GM12864 (cell line): Measurements from ENCODE around the gene DNAJB5.

Experiments used
- DNase-seq: peaks from one replicate; pipeline ENCODE4 v3.0.0-alpha.2; 2011; ENCODE audit warnings: low read depth
- H3K4me3 ChIP-seq: 2 replicates; pipeline ENCODE4 v1.5.1; 2011; ENCODE audit warnings: mild to moderate bottlenecking, low read depth, low read length, control low read depth
- CTCF ChIP-seq: IDR thresholded peaks from 2 replicates; pipeline ENCODE4 v1.5.1; 2011; ENCODE audit warnings: low read depth, mild to moderate bottlenecking, moderate library complexity, low read length, control low read depth, inconsistent platforms; ENCODE audit errors: missing control alignments

Gene DNAJB5

GRCh38 chr9:34958411-34958982, 31.0 kb upstream of the DNAJB5 start:
- no peak for TF ChIP-seq CTCF
- no peak overlapping the region for H3K4me3 ChIP-seq

DNA sequence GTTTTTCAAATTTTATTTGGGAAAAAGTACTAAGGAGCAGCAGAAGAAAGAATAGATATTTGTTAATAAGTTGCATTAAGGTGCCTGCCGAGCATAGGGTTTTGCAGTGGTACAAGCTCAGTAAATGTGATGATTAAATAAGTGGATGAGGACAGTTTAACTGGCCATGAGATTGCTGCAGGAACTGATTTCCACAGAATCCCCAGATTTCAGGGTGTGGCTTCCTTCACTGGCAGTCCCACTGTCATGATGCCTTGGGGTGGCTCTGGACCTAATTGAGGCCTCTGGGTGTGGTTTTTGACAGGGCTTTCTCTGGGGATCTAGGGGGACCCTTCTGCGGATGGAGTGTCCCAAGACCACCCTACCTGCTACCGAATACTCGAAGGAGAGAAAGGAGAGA, 30.1 kb upstream of the DNAJB5 start:
- no peak overlapping the region for H3K4me3 ChIP-seq
- DNase-seq, result no peak
- no peak for TF ChIP-seq CTCF

More at GRCh38 chr9:34958411-34958982, 31.0 kb upstream of the DNAJB5 start:
- DNase-seq, result no peak

DNA sequence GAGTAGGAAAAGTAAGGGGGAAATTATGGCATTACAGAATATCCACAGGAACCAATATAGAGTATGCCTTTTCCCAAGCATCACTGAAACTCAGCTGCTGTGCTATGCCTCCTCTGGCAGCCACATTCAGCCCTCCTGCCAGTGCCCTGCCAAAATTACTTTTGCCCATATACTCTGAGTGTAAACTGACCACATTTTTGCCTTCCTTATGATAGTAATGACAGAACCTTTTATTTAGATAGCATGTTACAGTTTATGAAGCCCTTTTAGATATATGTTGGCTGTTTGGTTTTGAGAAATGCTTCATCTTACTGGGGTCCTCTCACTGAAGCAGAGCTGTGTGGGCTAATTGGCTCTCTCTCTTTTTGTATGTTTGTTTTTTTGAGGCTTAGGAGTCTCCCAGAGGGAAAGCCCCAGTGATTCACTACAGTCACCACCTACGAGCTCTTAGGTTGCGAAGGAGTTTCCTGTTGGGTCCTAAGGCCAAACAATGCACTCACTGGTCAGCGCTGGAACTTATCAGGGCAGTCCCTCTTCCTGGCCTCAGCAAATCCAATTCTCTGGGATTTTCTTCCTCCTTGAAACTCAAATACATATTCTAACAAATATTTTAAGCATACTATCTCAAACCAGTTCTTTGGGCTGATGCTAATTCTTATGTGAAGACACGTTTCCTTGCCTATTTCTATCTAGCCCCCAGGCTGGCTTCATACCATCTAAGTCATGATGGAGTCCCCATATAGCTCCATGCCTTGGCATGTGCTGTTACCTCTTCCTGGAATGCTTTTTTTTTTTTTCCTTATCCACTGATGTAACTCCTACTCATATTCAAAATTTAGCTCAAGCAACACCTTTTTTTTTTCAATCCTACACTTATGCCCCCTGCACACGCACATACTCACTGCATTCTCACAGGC, 27.7 kb upstream of the DNAJB5 start:
- no peak overlapping the region for H3K4me3 ChIP-seq
- TF ChIP-seq CTCF, result no peak
- no peak for DNase-seq

DNA sequence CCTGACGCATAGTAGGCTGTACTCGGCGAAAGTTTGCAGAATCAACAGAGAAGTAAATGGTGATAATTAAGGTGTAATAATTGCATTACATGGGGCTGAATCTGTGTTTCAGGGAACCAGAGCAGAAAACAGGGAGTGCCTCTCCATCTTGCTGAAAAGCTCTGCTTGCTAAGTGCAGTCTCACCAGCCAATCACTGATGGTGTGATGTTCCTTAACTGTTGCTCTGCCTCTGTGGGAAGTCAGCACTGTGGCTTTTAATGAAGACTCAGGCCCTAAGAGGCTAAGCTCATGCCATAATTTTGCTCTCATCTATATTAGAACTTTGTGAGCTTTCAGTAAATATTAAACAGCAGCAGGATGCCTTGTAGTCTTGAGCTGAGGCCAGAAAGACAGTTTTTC, 27.0 kb upstream of the DNAJB5 start:
- no peak overlapping the region for H3K4me3 ChIP-seq
- DNase-seq, result no peak
- no peak for TF ChIP-seq CTCF

GRCh38 chr9:34963552-34963951, 26.0 kb upstream of the DNAJB5 start:
- no peak for DNase-seq
- no peak for TF ChIP-seq CTCF
- no peak overlapping the region for H3K4me3 ChIP-seq

DNA sequence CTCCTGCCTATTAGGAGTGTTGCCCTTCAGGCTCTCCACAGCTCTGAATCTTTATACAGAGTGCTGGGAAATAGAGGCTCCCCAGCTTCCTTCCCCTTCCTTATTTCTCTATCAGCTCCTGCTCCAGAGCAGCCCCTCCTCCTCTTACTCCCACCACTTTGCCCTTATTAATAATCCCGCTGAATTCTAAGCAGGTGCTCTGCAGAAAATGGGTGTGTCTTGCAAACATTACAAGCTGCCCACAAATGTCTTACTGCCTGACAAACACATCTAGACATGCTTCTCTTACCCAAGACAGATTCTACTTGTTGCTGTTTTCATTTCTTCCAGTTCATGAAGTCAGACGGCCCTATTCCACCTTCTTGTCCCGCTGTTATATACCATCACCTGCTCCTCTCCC, 25.1 kb upstream of the DNAJB5 start:
- no peak for DNase-seq
- no peak overlapping the region for H3K4me3 ChIP-seq
- no peak for TF ChIP-seq CTCF
